Vagina (tissue), 2 donors: ENCODE results near the gene LRRIQ1.

Source experiments
- CTCF ChIP-seq, 3 experiments: fragments of 450-650 bp in 2 of 3; fragments of 200-600 bp in 1 of 3; sonication (generic) in 1 of 3; IDR thresholded peaks; one replicate each; pipeline ENCODE4 v1.5.1; 2017 to 2019; ENCODE audit warnings: antibody characterized with exemption in 3 of 3, mild to moderate bottlenecking in 2 of 3, moderate library complexity in 2 of 3
- POLR2A ChIP-seq, 2 donors: fragments of 450-650 bp; IDR thresholded peaks; one replicate each; pipeline ENCODE4 v1.6.1; 2017; ENCODE audit warnings: antibody characterized with exemption in 2 of 2, mild to moderate bottlenecking in 2 of 2, moderate library complexity in 2 of 2
- POLR2AphosphoS5 ChIP-seq, 2 donors: sonication (generic); formaldehyde crosslinking; IDR thresholded peaks; one replicate each; pipeline ENCODE4 v1.9.0; 2017; ENCODE audit warnings: antibody characterized with exemption in 2 of 2, mild to moderate bottlenecking in 2 of 2, low read depth in 1 of 2; ENCODE audit not compliant: insufficient read depth in 1 of 2

- TF ChIP-seq CTCF (IDR thresholded peaks at IDR 0.05) (no peak), POLR2AphosphoS5 (IDR thresholded peaks at IDR 0.05; ENCODE audit: insufficient read depth in 1 of 2, low read depth in 1 of 2) (no peak), POLR2A (IDR thresholded peaks at IDR 0.05) (no peak)
These were observed 30.5 kb upstream of the LRRIQ1 start for GRCh38 chr12:85005615-85006014.
